ENCODE data around the gene FAT1.
A peak's percentile ranks its signal among the peaks of the same experiment; 100 is the strongest.

DNA sequence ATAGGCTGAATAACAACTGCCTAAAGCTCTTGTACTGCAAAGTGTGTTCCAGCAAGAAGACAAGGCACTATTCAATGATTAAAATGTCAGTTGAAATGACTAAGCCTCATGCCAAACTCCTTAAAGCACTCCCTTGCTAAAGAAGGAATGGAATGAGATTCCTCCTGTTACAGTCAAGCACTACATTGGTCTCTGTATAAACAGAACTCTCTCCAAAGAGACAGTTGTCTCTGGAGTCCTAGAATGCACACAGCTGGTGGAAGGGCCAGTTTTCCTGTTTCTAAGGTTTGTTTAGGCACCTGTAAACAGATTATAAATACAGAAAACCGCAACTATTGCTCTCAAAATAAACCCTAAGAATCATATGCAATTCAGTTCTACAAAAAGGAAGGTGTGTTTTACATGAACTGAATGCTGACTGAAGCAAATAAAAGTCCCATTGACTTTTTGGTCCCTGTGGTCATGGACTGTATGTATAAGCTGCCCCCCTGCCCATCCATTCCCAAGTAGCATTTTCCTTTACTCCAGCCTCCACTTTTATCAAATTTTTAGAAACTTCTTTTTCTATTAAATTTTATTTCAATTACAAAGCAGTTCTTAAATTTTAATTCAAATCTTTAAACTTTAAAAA lies 47.0 kb downstream of the FAT1 start:
- peak; percentile 76 for TF ChIP-seq POLR2AphosphoS5 (IDR thresholded peaks at IDR 0.05)
- TF ChIP-seq CTCF (IDR thresholded peaks at IDR 0.05), result no peak
